VCaP (cell line): ENCODE data around the gene CINP.
A peak's percentile ranks its signal among the peaks of the same experiment; 100 is the strongest.

ENCODE experiments used
- H3K27ac ChIP-seq: fragments of 450-650 bp; 2 replicates; pipeline ENCODE4 v1.5.1; 2017
- CTCF ChIP-seq: fragments of 450-650 bp; conservative IDR thresholded peaks from 2 replicates; pipeline ENCODE4 v1.5.1; 2017; ENCODE audit warnings: mild to moderate bottlenecking, moderate library complexity

CINP gene

GRCh38 chr14:102373110-102373509 is 10.4 kb upstream of the CINP start:
- no peak overlapping the region for H3K27ac ChIP-seq
- no peak for TF ChIP-seq CTCF

- H3K27ac ChIP-seq = no peak overlapping the region
- TF ChIP-seq CTCF = no peak
Measured at GRCh38 chr14:102371361-102371760, 8.7 kb upstream of the CINP start.

- no peak overlapping the region for H3K27ac ChIP-seq
Measured at GRCh38 chr14:102370305-102370809, 7.7 kb upstream of the CINP start.

GRCh38 chr14:102363182-102363943 is 673 bp upstream of the CINP start:
- no peak for TF ChIP-seq CTCF
- peak overlapping the region; percentile 87 for H3K27ac ChIP-seq

More at GRCh38 chr14:102370305-102370809, 7.7 kb upstream of the CINP start:
- no peak for TF ChIP-seq CTCF

- peak overlapping the region; percentile 87 for H3K27ac ChIP-seq
- no peak for TF ChIP-seq CTCF
Measured at GRCh38 chr14:102362084-102362483, 606 bp downstream of the CINP start.

- no peak overlapping the region for H3K27ac ChIP-seq
- no peak for TF ChIP-seq CTCF
Measured at GRCh38 chr14:102360388-102360787, 2.3 kb downstream of the CINP start.

GRCh38 chr14:102359341-102359740 is 3.3 kb downstream of the CINP start:
- no peak overlapping the region for H3K27ac ChIP-seq
- no peak for TF ChIP-seq CTCF
